COR-L47 (cell line): ENCODE data around the gene CHST8.

Experiments
- DNase-seq: peaks from one replicate; lab custom pipeline; 2025; lab: John Stamatoyannopoulos, UW

CHST8 gene

GRCh38 chr19:33737681-33738371 lies 116.1 kb downstream of the CHST8 start:
- no peak for DNase-seq

DNA sequence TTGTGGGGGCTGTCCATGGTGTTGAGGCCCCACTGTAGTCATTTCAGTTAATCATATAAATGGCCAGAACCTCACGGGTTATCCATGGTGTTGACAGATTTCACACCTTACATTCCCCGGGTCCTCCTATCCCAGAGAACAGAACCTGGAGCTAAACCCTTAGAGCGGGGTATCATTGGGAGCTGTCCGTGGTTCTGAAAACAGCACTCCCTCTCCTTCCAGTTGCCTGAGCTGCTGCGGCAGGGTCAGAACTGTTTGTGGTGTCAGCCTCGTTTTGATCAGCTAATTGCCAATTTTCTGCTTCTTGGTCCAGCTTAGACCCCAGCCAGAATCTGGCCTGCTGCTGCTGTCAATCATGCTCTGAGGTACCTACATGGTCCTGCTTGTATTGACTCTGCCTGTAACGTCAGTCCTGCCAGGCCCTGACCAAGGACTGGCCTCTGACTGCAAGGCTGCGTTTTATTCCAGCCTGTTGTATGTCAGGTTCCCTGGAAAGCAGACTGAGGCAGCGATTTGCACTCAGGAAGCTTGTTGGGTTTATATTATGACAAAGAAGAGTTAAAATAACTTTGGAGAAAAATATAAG lies 119.2 kb downstream of the CHST8 start:
- no peak for DNase-seq

DNA sequence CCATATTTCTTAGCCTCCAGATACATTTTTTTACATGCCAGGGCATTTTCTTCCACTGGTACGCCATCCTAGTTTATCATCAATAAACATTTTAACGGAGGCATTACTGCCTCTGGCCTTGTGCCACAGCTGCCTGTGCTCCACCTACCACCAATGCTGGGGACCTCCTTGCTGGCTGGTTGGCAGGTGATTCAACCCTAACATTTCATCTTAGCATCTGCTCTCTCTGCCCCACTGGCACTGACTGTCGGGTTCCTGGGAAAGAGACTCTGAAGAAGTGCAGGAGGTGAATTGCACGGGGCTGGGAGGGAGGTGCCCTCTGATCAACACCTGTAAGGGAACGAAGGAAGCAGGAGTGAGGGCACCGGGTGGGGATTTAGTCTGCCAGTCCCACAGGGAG lies 123.5 kb downstream of the CHST8 start:
- DNase-seq, result no peak

GRCh38 chr19:33746159-33746558 lies 124.4 kb downstream of the CHST8 start:
- DNase-seq, result no peak

DNA sequence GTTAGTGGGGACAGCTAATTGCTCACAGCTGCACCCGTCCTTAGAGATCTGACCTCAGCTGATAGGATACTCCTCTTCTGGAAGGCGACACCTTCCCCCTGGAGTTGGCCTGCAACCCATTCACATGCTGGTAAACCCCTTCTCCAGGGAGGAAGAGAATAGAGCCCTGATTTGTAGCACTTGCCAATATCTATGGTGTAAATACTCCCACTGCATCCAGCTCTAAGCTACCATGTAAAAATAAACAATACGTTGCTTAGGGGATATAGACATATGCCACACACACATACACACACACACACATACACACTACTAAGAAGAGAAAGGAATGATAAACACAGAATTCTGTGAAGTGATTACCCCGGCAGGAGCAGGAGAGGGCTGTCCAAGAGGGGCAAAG lies 125.5 kb downstream of the CHST8 start:
- DNase-seq, result no peak

DNA sequence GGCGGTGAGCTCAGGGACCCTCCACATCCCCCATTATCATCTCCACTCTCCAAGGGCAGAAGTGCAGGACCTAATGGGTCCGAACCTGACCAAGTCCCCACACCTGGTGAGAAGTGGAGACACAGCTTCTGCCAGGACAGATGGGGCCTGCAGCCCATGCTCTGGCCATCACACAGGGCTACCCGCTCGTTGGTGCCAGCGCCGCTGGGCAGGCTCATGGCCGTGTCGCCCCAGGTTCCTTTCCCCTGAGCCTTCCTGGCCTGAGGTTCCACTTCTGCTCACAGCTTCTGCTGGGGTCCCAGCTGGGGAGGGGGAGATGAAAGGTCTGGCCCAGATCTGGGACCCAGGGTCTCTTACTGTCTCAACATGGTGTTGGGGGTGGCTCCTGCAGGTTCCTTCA lies 126.5 kb downstream of the CHST8 start:
- no peak for DNase-seq

- no peak for DNase-seq
These were observed 127.3 kb downstream of the CHST8 start for GRCh38 chr19:33749016-33749415.

DNA sequence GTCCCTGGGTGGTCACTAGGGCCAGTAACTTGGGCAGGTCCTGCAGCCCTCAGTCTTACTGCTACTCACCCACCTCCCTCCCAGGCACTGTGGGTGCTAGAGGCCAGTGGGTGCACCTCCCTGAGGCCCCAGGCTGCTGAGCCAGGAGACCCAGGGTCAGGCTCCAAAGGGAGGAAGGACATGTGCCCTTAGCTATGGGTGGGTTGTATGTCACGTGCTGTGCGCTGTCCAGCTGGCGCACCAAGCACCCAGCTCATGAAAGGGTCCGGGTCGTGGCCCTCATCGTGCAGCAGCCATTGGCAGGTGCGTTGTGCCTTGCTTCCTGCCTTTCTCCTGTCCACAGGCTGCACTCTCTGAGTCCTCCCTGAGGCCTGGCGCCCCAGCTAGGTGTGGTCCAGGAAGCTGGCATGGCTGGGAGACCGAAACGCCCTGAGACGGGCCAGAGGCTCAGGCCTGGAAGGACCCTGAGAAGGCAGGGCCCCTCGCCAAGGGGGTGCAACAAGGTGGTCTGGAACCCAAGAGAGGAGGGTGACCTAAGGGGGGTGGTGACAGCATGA lies 127.9 kb downstream of the CHST8 start:
- DNase-seq, result no peak

DNA sequence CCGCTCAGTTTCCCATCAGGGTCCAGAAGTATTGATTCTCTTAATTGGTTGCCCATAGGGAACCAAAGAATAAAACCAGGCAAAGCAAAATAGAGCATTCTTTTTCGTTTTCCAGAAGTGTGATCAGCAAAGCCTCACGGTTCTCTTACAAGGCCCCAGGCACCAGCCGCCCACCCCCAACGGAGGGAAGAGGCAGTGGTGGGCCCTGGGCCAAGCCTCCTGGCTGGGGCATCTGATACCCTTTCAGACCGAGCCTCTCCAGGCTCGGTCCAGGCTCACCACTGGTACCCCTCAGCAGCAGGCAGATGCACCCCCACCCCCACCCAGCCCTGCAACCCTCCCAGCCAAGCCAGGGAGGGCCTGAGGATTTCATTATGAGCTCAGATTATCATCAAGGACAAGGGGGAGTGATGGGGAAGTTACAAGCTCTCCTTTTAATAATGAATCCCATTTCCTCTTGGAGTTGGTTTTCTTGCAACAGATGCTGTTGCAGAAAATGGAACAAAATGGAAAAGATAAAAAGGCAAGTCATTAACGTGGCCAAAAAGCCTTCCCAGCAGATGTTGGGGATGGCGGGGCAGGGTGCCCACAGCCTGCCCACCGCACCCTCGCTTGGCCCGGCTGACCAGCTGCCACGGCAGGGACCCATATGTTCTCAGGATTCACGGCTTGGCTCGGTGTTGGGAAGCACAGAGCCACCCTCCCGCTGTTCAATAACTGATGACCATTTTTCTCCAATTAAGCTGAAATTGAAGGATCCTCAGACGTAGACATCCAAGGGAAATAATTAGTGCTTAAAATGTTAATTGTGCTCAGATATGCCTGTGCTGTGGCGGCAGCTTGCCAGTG lies 129.1 kb downstream of the CHST8 start:
- no peak for DNase-seq

DNA sequence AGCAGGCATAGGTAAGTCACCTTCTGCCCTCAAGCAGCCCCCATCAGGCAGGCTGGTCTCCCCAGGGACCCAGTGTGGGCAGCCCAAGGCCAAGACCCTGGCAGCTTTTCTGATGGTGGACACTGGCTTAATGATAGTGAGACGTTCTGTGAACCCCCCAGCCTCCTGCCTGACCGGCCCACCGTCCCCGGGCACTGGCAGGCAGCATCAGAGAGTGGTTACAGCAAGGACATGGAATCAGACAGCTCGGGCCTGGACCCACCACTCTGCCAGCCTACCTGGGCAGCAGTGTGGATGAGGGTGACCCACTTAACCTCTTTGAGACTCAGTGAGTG lies 129.7 kb downstream of the CHST8 start:
- DNase-seq, result no peak

DNA sequence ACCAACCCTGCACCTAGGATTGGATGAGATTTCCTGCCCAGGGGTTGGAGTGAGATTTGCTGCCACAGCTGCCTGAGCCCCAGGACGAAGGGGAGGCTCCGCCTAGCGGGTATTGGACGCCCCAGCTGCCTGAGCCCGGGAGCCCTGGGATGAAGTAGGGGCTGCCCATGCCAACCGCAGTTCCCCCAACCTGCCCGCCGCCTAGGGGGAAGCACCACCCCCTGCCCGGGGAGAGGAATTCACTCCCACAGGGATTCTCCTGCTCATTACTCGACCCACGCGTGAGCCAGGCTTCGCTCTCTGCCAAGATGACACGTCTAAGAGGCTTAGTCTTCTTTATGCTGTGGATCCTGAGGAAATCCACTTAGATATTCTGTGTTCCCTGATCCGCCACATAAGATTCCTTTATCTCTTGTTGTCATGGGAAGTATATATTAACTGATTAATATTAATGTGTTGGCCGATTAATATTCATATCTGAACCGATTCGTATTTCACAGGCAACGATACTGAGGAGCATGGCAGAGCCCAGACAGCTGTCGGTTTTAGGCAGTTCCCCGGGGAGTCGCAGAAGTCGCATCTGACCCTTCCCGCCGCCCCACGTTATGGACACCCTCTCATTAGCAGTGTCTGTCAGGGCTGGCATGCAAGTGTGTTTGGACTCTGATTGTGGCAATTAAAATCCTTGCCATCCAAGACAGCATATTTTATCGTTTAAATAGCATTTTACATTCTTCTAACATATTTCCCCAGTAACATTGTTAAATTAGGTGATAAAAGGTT lies 130.5 kb downstream of the CHST8 start:
- DNase-seq, result no peak

GRCh38 chr19:33752945-33753344 lies 131.2 kb downstream of the CHST8 start:
- DNase-seq, result no peak

- no peak for DNase-seq
These were observed 132.6 kb downstream of the CHST8 start for GRCh38 chr19:33754361-33754760.

DNA sequence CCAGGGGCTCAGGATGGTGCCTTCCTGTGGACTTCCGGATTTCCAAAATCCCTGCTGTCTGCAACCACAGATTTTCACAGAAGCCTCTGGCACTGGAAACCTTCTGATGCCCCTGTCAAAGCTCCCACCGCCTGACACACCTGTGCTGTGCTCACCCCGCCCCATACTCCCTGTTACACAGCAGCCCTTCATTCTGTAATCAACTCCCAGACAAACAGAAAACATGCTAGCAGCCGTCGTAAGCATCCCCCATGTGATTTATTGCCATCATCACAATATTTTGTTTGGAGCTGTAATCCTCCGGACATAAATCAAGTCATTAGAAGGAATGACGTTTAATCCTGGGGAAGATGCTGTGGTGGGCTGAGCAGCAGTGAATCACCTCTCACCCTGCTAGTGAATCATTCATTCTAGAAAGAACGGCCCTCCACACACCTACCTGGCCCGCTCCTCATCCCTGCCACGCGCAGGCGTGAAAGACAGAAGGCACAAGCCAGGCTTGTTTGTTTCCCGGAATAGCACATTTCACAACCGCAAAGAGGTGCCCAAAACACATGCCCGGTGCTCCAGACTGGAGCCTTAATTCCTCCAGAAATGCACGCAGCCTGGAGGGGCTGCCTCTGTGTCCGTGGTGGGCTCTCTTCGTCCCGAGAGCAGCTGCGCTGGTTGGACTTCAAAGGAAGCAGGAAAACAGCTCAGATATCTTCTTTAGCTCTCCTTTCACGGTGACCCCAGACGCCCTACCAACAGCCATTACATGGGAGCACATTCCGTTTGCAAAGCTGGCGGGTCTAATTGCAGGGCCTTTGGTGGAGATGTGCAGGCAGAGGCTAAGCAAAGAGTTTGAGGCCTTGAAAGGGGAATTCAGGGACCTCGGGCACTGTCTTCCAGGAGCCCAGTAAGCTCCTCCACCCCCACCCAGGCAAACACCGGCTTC lies 133.6 kb downstream of the CHST8 start:
- no peak for DNase-seq

- no peak for DNase-seq
These were observed 134.4 kb downstream of the CHST8 start for GRCh38 chr19:33756177-33756576.

DNA sequence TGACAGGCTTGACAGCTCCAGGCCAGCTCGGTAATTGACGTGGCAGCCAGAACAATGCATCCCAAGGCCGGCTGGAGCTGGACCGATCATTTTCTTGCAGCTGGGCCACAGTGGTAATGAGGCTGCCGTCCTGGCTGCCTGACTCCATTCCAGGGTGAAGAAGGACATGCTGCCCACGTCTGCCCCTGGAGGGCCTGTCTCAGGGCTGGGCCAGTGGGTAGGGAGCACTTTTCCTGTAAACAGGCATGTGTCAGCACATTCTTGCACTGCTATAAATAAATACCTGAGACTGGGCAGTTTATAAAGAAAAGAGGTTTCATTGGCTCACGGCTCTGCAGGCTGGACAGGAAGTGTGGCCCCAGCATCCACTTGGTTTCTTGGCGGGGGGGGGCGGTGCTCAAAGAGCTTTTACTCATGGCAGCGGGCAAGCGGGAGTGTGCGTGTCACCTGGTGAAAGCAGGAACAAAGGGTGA lies 136.8 kb downstream of the CHST8 start:
- DNase-seq, result no peak

DNA sequence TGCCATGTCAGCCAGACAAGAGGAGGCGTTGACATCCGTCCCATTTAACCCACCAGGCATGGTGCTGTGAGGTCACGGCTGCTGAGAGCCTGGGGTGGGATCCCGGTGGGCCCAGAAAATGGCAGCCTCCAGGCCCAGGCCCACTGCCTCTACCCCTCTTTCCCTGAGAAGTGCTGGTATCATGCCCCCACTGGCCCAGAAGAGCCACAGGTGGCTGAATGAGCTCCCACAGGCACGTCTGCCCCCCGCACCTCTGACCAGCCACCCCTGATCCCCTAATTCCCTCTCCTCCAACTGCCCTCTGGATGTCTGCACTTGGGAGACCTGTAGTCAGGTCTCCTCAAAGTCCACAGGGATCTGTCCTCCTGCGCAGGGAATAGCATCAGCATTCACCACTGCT lies 137.6 kb downstream of the CHST8 start:
- no peak for DNase-seq

DNA sequence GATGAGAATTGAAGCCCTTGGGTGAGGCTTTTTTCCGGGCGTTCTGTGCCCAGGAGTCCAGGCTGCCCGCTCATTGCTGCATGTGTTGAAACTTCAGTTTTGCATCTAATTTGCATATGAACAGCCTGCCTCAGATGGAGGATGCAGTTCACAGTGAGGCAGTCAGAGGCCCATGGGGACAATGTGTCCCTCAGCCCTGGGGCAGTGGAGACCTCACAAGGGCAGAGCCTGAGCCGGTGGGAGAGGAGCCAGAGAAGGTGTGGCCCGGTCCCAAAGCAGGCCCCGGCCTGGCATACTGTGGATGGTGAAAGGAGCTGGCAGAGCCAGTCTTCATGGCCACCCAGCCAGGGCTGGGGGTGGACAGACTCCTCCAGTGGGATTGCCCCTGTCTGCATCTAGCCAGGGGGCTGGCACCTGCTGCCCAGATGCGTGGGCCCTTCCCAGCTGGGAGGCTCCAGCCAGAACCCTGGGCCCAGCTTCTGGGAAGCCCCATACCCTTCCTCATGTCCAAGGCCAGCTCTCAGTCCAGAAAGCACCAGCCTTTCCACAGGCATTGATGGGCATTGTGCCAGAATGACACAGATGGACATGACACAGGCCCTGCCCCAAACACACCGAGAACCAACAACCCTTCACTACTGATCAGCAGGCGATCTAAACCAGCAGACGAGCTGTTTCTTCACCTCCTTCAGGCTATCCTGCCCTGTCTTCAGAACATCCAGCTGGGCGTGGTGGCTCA lies 142.0 kb downstream of the CHST8 start:
- DNase-seq, result no peak

DNA sequence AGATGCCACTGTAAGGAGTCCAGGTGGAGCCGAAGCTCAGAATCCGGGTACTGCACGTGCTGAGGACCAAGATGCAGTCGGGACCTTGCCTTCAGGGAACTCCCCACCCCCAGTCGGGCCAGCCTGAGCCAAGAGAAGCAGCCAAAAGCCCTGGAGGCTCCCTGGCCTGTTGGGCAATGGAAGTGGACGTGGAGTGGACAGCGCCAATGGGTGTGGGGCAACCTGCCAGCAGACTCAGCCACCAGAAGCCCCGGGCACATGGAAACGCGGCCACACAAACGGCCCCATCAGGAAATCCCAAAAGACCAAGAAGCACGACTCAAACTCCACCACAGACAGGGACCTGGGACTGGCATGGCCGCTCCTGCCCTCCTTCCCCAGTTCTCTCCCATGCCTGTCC lies 144.9 kb downstream of the CHST8 start:
- no peak for DNase-seq

GRCh38 chr19:33767898-33768413 lies 146.2 kb downstream of the CHST8 start:
- DNase-seq, result no peak
